Activated B cell treated with CpG ODN at 0.5 μM for 24 hours (primary cell): ENCODE data around the gene ASXL1. TPM values are rescaled to one million over a fixed set of nuclear protein-coding genes. Genes with fewer than 3 reads are reported as not detected.
A peak's percentile ranks its signal among the peaks of the same experiment; 100 is the strongest.
"Not testable (repeated sequence)": the region's sequence is repeated elsewhere in the genome, so short reads cannot be mapped to it uniquely, and the experiment has no call there.

Experiments
- ATAC-seq: fragments of 200-7000 bp; cut with Tn5 transposase; one replicate; pipeline ENCODE4 v1.10.0; 2021; ENCODE audit warnings: low read depth, mild to moderate bottlenecking, moderate library complexity
- CTCF ChIA-PET: fragments of 350-600 bp; sonication (Branson Sonifier 250); formaldehyde crosslinking; loops from one replicate; lab custom pipeline; 2021; ENCODE audit warnings: antibody characterized with exemption; lab: Charles Lee
- POLR2A ChIA-PET: fragments of 350-600 bp; sonication (Branson Sonifier 250); formaldehyde crosslinking; loops from one replicate; lab custom pipeline; 2021; ENCODE audit warnings: antibody characterized with exemption; lab: Charles Lee
- DNase-seq: peaks from one replicate; pipeline ENCODE4 v3.0.0; 2022
- H3K27ac Mint-ChIP-seq: one replicate; pipeline ENCODE4 v1.8.0; 2020; ENCODE audit warnings: mixed read lengths
- H3K27me3 Mint-ChIP-seq: one replicate; pipeline ENCODE4 v1.8.0; 2021; ENCODE audit warnings: mixed read lengths
- H3K36me3 Mint-ChIP-seq: one replicate; pipeline ENCODE4 v1.8.0; 2021; ENCODE audit warnings: low read depth, mixed read lengths
- H3K4me1 Mint-ChIP-seq: one replicate; pipeline ENCODE4 v1.8.0; 2021; ENCODE audit warnings: mixed read lengths
- H3K4me3 Mint-ChIP-seq: one replicate; pipeline ENCODE4 v1.8.0; 2020; ENCODE audit warnings: mild to moderate bottlenecking, mixed read lengths
- H3K9me3 Mint-ChIP-seq: one replicate; pipeline ENCODE4 v1.8.0; 2020; ENCODE audit warnings: mixed read lengths
- intact Hi-C: fragments of 100-400 bp; cut with micrococcal nuclease; formaldehyde crosslinking; loops from one replicate; pipeline ENCODE4 v1.15.1; 2024
- total RNA-seq: library from RNA; stranded (reverse); gene quantifications from 2 replicates; pipeline ENCODE4 v1.2.3, GENCODE V29; 2022
- TF ChIP-seq, protein P1 (sequence below): fragments of 200-600 bp; IDR thresholded peaks from one replicate; pipeline ENCODE4 v1.8.0; 2022; ENCODE audit warnings: antibody characterized with exemption, mild to moderate bottlenecking

Gene ASXL1
- total RNA-seq, 1 donor from 2014 or later, result 169 TPM

DNA sequence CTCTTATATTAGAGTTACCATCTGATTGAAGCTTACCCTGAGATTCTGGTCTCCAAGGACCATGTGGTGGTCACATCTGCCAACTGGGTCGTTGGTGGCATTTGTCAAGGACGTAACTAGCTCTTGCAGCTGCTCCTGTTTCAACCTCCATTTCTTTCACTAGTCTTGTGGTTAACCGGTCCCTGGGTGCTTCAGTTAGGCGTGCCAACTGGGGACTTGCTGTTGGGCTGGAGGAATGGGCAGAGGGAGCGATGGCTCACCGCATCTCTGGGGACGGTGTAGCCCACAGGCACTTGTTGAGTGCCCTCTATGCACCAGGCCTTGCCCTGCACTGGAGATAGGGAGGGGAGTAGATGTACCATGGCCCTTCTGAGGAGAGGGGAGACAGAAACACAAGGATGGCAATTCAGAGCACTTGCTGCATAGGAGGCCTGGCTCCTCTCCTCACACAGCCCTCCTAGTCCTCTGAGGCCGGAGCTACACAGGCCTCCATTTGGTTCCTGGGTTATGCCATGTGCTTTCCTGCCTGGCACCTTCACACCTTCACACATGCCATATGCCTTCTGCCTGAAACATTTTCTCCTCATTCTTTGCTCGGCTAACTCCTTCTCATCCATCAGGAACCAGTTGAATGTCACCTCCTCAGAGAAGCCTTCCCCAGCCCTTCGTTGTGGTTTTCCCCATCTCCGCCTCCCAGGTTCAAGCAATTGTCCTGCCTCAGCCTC lies 20.0 kb upstream of the ASXL1 start:
- Mint-ChIP-seq H3K4me3 (no peak overlapping the region), H3K4me1 (peaks cover 36% of the 10 kb centered on the region), H3K36me3 (peaks cover 25% of the 10 kb centered on the region), H3K9me3 (no peaks in the 10 kb centered on the region), H3K27me3 (no peaks in the 10 kb centered on the region), H3K27ac (no peak overlapping the region)
- TF ChIP-seq, protein P1, sequence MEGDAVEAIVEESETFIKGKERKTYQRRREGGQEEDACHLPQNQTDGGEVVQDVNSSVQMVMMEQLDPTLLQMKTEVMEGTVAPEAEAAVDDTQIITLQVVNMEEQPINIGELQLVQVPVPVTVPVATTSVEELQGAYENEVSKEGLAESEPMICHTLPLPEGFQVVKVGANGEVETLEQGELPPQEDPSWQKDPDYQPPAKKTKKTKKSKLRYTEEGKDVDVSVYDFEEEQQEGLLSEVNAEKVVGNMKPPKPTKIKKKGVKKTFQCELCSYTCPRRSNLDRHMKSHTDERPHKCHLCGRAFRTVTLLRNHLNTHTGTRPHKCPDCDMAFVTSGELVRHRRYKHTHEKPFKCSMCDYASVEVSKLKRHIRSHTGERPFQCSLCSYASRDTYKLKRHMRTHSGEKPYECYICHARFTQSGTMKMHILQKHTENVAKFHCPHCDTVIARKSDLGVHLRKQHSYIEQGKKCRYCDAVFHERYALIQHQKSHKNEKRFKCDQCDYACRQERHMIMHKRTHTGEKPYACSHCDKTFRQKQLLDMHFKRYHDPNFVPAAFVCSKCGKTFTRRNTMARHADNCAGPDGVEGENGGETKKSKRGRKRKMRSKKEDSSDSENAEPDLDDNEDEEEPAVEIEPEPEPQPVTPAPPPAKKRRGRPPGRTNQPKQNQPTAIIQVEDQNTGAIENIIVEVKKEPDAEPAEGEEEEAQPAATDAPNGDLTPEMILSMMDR, result no peak
- intact Hi-C loops, result loop anchor here (1.0 to 5.0 kb wide), 7 partner anchors 17 to 315 kb away; no protein-coding TSS in a partner anchor
- CTCF ChIA-PET, result interaction anchor here (0.7 to 1.8 kb wide), 5 partner anchors 20 to 313 kb away, joined by 3 to 9 read pairs (median 4); partner anchors contain the start of gene ASXL1
- no peak for DNase-seq
- POLR2A ChIA-PET, result interaction anchor here (0.7 to 4.6 kb wide), 4 partner anchors 19 to 40 kb away, joined by 3 to 40 read pairs (median 3); partner anchors contain the start of gene ASXL1
- ATAC-seq, result peak; percentile 25

DNA sequence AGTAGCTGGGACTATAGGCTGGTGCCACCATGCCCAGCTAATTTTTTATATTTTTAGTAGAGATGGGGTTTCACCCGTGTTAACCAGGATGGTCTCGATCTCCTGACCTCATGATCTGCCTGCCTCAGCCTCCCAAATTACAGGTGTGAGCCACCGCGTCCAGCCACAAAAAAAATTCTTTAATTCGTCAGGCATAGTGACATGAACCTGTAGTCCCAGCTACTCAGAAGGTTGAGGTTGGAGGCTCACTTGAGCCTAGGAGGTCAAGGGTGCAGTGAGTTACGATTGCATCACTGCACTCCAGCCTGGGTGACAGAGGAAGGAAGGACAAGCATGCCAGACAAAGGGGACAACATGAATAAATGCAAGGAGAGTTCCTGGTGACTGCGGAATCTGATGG lies 19.5 kb upstream of the ASXL1 start:
- intact Hi-C loops, result loop anchor here (5.0 kb wide), 1 partner anchor 99 kb away; no protein-coding TSS in a partner anchor
- DNase-seq (no peak), ATAC-seq (no peak)
- H3K36me3 Mint-ChIP-seq, result peaks cover 21% of the 10 kb centered on the region
- peaks cover 30% of the 10 kb centered on the region for H3K4me1 Mint-ChIP-seq
- ChIA-PET CTCF (no interaction called here), POLR2A (interaction anchor here (4.6 kb wide), 1 partner anchor 19 kb away, joined by 40 read pairs; the partner anchor contains the start of gene ASXL1)
- H3K27me3 Mint-ChIP-seq, result no peaks in the 10 kb centered on the region
- no peaks in the 10 kb centered on the region for H3K9me3 Mint-ChIP-seq
- TF ChIP-seq, protein P1, result no peak
- H3K4me3 Mint-ChIP-seq, result no peak overlapping the region
- H3K27ac Mint-ChIP-seq, result no peak overlapping the region

DNA sequence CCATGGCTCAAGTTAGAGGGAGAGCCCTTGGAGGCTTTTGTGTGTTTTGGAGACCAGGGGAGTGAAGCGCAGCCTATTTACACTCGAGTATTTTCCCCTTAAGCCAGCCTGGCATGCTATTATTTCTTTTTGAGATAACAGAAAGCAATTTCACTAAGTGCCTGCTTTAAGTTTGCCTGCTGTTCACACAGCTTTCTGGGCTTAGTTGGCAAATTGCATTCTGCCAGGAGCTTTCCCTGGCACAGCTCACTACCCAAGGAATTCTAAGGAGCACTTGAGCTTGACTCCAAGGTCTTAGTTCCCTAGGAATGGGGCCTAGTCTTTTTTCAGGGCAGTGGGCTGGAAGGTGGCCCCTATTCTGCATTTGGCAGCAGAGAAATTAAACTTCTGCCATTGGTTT lies 19.0 kb upstream of the ASXL1 start:
- ATAC-seq, result no peak
- no peak overlapping the region for H3K4me3 Mint-ChIP-seq

DNA sequence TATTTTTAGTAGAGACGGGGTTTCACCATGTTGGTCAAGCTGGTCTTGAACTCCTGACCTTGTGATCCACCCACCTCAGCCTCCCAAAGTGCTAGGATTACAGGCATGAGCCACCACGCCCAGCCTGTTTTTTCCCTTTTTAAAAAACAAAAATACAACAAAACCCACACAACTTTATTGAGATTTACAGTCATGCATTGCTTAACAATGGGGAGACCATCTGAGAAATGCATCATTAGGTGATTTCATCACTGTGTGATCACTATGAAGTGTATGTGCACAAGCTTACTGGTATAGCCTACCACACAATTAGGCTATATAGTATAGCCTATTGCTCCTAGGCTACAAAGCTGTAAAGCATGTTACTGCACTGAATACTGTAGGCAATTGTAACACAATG lies 17.1 kb upstream of the ASXL1 start:
- H3K4me3 Mint-ChIP-seq, H3K27ac Mint-ChIP-seq, POLR2A ChIA-PET, CTCF ChIA-PET, H3K36me3 Mint-ChIP-seq, intact Hi-C loops, H3K9me3 Mint-ChIP-seq, DNase-seq, ATAC-seq, H3K27me3 Mint-ChIP-seq: not testable (repeated sequence)
- H3K4me1 Mint-ChIP-seq, result peaks cover 16% of the 10 kb centered on the region

More for the DNA sequence above, 19.0 kb upstream of the ASXL1 start:
- Mint-ChIP-seq H3K27ac (no peak overlapping the region), H3K36me3 (peaks cover 17% of the 10 kb centered on the region), H3K4me1 (peaks cover 25% of the 10 kb centered on the region), H3K9me3 (no peaks in the 10 kb centered on the region), H3K27me3 (no peaks in the 10 kb centered on the region)
- no peak for DNase-seq
- ChIA-PET POLR2A (interaction anchor here (4.6 kb wide), 1 partner anchor 18 kb away, joined by 40 read pairs; the partner anchor contains the start of gene ASXL1), CTCF (no interaction called here)
- intact Hi-C loops, result loop anchor here (5.0 kb wide), 1 partner anchor 98 kb away; no protein-coding TSS in a partner anchor
- TF ChIP-seq, protein P1, result no peak

DNA sequence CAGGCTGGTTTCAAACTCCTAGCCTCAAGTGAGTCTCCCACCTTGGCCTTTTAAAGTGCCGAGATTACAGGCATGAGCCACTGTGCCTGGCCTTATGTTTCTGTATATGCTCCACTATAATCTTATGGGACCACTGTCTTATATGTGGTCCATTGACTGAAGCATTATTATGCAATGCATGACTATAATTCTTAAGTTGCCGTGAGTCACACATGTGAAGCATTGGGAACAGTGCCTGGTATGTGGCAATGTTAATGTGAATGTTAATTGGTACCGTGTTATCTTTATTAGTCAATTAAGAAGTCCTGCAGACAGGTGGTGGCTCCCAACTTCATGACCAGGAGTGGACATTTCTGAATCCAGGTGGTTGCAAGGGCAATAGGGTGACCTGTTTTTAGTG lies 14.7 kb upstream of the ASXL1 start:
- intact Hi-C loops, result no loop called here
- Mint-ChIP-seq H3K9me3 (no peaks in the 10 kb centered on the region), H3K36me3 (no peaks in the 10 kb centered on the region), H3K27me3 (no peaks in the 10 kb centered on the region), H3K4me3 (no peak overlapping the region), H3K4me1 (peaks cover 2% of the 10 kb centered on the region), H3K27ac (no peak overlapping the region)
- DNase-seq (no peak), ATAC-seq (no peak)
- POLR2A ChIA-PET, result no interaction called here
- TF ChIP-seq, protein P1, result no peak
- CTCF ChIA-PET, result no interaction called here
